Thyroid gland (tissue), 4 donors: Measurements from ENCODE around the gene GLT8D1.

ENCODE experiments used
- POLR2A ChIP-seq, 2 donors: fragments of 450-650 bp; IDR thresholded peaks; one replicate each; pipeline ENCODE4 v1.6.1; 2017; ENCODE audit warnings: antibody characterized with exemption in 2 of 2, mild to moderate bottlenecking in 2 of 2, moderate library complexity in 1 of 2
- TF ChIP-seq, protein P1 (sequence below), 6 experiments: fragments of 200-600 bp in 3 of 6; fragments of 450-650 bp in 3 of 6; sonication (generic) in 3 of 6; IDR thresholded peaks; one replicate each; pipeline ENCODE4 v1.5.1; 2016 to 2019; ENCODE audit warnings: antibody characterized with exemption in 6 of 6, mild to moderate bottlenecking in 2 of 6, inconsistent platforms in 1 of 6, moderate library complexity in 1 of 6

DNA sequence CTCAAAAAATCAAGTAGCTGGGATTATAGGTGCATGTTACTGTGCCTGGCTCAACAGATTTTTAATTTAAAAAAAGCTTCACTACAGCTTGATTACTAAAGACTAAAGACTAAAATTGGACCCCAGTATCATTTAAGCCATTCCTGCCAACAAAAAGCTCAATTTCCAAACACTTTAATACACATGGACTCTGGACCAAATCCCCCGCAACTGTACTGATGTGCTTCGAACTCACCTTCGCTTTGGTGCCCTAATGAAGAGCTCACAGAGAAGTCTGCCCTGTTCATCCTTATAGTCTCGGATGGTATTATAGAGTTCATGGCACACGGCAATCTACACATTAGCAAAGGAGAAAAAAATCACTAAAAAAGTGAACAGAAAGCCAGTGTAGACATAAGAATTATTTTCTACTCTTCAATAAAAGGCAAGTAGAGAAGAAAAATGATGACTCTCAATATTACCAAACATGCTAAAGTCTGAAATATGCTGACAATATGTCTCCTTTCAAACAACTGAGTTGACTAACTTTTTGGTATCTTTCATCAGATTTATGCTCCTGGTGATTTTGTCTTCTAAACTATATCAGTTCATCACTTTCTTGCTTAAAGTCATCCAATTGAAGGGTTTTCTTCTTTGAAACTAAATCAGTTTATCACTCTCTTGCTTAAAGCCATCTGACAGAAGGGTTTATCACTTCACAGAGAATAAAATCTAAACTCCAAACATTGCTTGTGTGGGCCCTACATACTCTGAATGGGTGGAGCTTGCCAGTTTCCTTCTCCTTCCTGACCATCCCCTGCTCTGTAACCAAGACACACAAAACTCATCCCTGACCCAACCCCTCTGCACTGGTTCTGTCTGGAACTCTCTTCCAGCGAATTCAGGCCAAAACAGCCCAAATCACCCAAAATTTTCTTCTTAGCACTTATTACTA is 27.1 kb downstream of the GLT8D1 start:
- TF ChIP-seq, protein P1, sequence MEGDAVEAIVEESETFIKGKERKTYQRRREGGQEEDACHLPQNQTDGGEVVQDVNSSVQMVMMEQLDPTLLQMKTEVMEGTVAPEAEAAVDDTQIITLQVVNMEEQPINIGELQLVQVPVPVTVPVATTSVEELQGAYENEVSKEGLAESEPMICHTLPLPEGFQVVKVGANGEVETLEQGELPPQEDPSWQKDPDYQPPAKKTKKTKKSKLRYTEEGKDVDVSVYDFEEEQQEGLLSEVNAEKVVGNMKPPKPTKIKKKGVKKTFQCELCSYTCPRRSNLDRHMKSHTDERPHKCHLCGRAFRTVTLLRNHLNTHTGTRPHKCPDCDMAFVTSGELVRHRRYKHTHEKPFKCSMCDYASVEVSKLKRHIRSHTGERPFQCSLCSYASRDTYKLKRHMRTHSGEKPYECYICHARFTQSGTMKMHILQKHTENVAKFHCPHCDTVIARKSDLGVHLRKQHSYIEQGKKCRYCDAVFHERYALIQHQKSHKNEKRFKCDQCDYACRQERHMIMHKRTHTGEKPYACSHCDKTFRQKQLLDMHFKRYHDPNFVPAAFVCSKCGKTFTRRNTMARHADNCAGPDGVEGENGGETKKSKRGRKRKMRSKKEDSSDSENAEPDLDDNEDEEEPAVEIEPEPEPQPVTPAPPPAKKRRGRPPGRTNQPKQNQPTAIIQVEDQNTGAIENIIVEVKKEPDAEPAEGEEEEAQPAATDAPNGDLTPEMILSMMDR (IDR thresholded peaks at IDR 0.05), result no peak
- TF ChIP-seq POLR2A (IDR thresholded peaks at IDR 0.05), result no peak
